ENCODE results near the gene B3GNT8. TPM values are rescaled to one million over a fixed set of nuclear protein-coding genes. Genes with fewer than 3 reads are reported as not detected.

The B3GNT8 gene
- total and polyA plus RNA-seq, 9 of the 15 experiments (the other 6 are each of a cell fraction or from before 2014, with no cell fraction given) = 0.11 to 2.9 (median 0.65) TPM; not detected in 2

DNA sequence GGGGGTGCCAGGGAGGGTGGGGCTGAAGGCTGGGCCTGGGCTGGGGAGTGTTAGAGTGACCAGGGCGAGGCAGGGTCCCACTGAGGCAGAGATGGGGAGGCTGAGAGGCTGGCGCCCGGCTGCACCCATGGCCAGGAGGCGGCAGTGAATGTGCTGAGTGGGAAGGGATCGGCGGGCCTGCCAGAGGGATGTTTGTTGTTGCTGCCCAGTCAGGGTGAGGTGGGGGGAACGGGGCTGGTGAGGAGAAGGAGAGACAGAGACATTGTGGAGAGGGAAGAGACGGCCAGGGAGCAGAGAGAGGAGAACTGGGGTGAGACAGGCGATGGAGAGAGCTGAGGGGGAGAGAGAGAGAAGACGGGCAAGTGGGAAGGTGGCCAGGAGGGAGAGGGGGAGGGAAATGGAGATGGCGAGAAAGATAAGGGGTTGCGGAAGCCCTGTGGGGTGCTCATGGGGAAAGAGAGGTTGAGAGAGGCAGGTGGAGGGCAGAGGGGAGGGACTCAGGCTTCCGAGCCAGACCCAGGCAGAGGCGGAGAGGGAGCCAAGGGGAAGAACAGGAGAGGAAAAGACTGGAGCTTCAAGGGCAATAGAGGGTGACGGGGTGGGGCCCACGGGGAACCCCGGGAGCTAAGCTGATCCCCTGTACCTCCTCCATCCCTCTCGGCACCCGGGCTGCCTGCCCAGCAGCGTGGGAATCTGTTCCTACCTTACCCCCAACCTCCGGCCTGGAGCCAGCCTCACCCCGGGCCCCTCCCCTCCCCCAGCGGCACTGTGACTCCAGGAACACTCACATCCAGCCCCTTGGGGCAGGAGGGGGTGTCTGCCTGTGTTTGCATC, 690 bp upstream of the B3GNT8 start:
- 2% methylated on average over 14 of the region's 23 CpGs for WGBS (ENCODE audit: insufficient coverage, low coverage, missing lambda C conversion rate)
- in situ Hi-C loops (cut with MboI) (no loop called here), intact Hi-C loops (cut with micrococcal nuclease) (no loop called here)
- Histone ChIP-seq H3K36me3 (ENCODE audit: control insufficient read depth, insufficient read depth, low read length) (peaks cover 44% of the 10 kb centered on the region), H3K4me1 (replicated peaks in 1 of 2; ENCODE audit: control insufficient read depth in 2 of 2, insufficient read depth in 2 of 2, low read length in 2 of 2) (peaks cover 23 to 59% of the 10 kb centered on the region in 2 experiments), H3K9me3 (replicated peaks; ENCODE audit: control insufficient read depth, insufficient read depth, low read depth, low read length) (no peaks in the 10 kb centered on the region), H3K4me2 (ENCODE audit: insufficient read depth, low read length) (peak overlapping the region; percentile 85), H3K79me2 (ENCODE audit: control insufficient read depth, insufficient read depth, low read length) (peaks cover 8% of the 10 kb centered on the region; the same call in 2 of the 3 replicates), H3K9ac (ENCODE audit: insufficient read depth in 1 of 2, low read depth in 2 of 2, low read length in 2 of 2) (peak overlapping the region; percentile 63 to 85), H3K27me3 (ENCODE audit: control insufficient read depth in 2 of 2, insufficient read depth in 2 of 2, low read length in 2 of 2) (no peaks in the 10 kb centered on the region), H3K9me1 (ENCODE audit: control insufficient read depth, insufficient read depth, low read length) (no peaks in the 10 kb centered on the region), H2AFZ (ENCODE audit: low read depth, low read length) (peak overlapping the region; percentile 83), H3K27ac (ENCODE audit: extremely low read depth, low read depth, low read length) (peak overlapping the region; percentile 79), H4K20me1 (replicated peaks; ENCODE audit: control insufficient read depth, insufficient read depth, low read length) (no peaks in the 10 kb centered on the region; the same call in 1 of the 2 replicates), H3K4me3 (peak overlapping the region; percentile 35)
- DNase-seq (ENCODE audit: extremely low read depth in 1 of 4, low spot score in 3 of 4) (peak; percentile 61 to 74 (median 72)), ATAC-seq (peak; percentile 37), FAIRE-seq (peak; percentile 70)
- ChIA-PET CTCF (ENCODE audit: low intra/inter-chr PET ratio) (no interaction called here), POLR2A (interaction anchor here (0.6 to 3.3 kb wide), 4 partner anchors 9 to 34 kb away, joined by 3 to 15 read pairs (median 8); partner anchors contain the start of gene DMAC2)
- no TSS peak for BruUV-seq (replicated peaks)
- TF ChIP-seq MAFF (IDR thresholded peaks at IDR 0.05; ENCODE audit: low read length) = no peak
- TF ChIP-seq ZNF133 (CRISPR knock-in tag; IDR thresholded peaks at IDR 0.05) = no peak
- TF ChIP-seq LARP7 (IDR thresholded peaks at IDR 0.05) = peak; percentile 91
- peak; percentile 69; the same call in 1 of the 2 replicates for TF ChIP-seq CTBP1 (IDR thresholded peaks at IDR 0.05; ENCODE audit: borderline replicate concordance)
- no peak for TF ChIP-seq TCF7 (IDR thresholded peaks at IDR 0.05; ENCODE audit: borderline replicate concordance)
- TF ChIP-seq HDAC1 (IDR thresholded peaks at IDR 0.05) = peak in 1 of 2 experiments; percentile 85; a peak in 2 of 4 replicates
- TF ChIP-seq EP400 (IDR thresholded peaks at IDR 0.05) = peak; percentile 58; the same call in 1 of the 2 replicates
- no peak for TF ChIP-seq ATF4 (CRISPR knock-in tag; IDR thresholded peaks at IDR 0.05)
- TF ChIP-seq NBN (IDR thresholded peaks at IDR 0.05; ENCODE audit: low read depth) = peak; percentile 80; the same call in 1 of the 2 replicates
- TF ChIP-seq MAFK (IDR thresholded peaks at IDR 0.05; ENCODE audit: low read length) = no peak
- no peak for TF ChIP-seq MED1 (CRISPR knock-in tag; IDR thresholded peaks at IDR 0.05; ENCODE audit: borderline replicate concordance)
- TF ChIP-seq ZNF584 (CRISPR knock-in tag; IDR thresholded peaks at IDR 0.05; ENCODE audit: low read depth) = no peak
- TF ChIP-seq NUFIP1 (IDR thresholded peaks at IDR 0.05; ENCODE audit: partially characterized antibody) = no peak
- TF ChIP-seq NFIC (IDR thresholded peaks at IDR 0.05) = peak; percentile 89
- no peak for TF ChIP-seq NFXL1 (CRISPR knock-in tag; IDR thresholded peaks at IDR 0.05)
- no peak for TF ChIP-seq MYNN (IDR thresholded peaks at IDR 0.05)
- TF ChIP-seq MYNN (CRISPR knock-in tag; IDR thresholded peaks at IDR 0.05) = no peak
- TF ChIP-seq EZH2 (IDR thresholded peaks at IDR 0.05; ENCODE audit: borderline replicate concordance, low read depth, low read length) = no peak
- no peak for TF ChIP-seq SOX6 (IDR thresholded peaks at IDR 0.05)
- TF ChIP-seq ZNF316 (IDR thresholded peaks at IDR 0.05) = peak; percentile 59; the same call in 1 of the 2 replicates
- no peak for TF ChIP-seq ZBTB43 (CRISPR knock-in tag; IDR thresholded peaks at IDR 0.05)
- TF ChIP-seq BCL6 (CRISPR knock-in tag; IDR thresholded peaks at IDR 0.05) = no peak
- no peak for TF ChIP-seq ZBTB12 (CRISPR knock-in tag; IDR thresholded peaks at IDR 0.05)

All from K562 (cell line).